Activated T-cell treated with anti-CD3 and anti-CD28 coated beads for 24 hours (primary cell): Measurements from ENCODE around the gene DISC1.

Experiments
- DNase-seq: peaks from one replicate; pipeline ENCODE4 v3.0.0-alpha.2; 2020; ENCODE audit warnings: low read depth

The DISC1 gene

DNA sequence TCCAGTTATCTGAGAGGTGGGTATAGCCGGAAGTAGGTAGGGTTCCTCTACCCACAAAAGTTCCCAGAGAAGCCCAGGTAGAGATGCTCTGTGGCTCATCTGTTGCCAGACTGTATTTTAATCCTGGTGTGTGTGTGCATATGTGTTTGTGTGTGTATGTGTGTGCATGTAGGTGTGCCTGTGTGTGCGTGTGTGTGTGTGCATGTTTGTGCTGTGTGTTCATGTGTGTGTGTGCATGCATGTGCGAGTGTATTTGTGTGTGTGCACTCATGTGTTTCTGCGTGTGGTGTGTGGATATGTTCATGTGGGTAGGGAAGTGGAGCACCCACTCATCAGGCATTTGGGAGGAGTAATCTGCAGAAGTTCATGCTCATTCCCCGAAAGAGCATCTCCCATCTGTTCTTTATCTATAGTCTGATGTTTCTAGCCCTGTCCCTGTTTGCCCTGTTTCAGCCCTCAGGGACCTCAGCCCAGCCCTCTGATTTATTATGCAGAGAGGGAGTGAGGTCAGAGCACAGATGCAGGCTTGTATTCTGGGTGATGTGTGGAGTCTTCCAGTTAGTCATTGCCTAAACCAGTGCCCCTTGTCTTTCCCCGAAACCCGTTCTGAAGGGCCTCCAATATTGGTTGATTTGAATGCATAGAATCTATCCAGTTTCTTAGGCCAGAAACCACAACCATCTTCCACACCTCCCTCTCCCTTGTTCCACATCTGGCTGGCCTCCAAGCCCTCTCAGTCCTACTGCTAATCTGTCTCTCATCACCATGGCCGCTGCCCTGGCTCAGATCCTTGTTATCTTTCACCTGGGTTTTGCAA lies 69.1 kb downstream of the DISC1 start:
- DNase-seq: no peak

DNA sequence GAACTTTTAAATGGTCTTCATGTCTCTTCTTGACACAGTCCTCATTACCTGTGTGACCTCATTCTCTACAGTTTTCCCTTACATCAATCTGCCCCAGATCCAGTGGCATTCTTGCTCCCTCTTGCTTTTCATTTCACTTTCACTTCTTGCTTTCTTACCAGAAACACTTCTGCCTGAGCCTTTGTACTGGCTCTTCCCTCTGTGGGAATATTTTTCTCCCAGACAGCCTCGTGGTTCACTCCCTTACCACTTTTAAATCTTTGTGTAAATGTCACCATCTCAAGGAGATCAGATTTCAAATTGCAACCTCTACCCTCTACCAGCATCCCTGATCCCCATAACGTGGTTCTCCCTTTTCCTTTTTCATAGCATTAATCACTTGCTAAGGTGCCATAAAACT lies 73.2 kb downstream of the DISC1 start:
- DNase-seq: no peak

DNA sequence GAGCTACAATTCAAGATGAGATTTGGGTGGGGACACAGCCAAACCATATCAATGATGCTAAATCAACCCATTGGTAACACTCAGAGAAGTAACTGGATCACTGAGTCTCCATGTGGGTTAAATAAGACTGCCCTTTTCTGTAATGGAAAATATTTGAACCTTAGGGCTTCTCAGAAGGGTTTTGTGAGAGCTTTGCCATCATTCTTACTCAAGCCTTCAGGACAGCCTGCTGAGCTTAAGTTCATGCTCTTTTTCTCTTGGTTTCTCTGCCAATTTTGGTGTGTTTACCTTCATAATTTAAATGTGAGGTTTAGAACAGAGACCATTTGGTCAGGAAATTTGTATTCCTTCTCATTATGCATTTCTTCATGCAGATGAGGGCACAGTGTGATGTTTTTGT lies 74.7 kb downstream of the DISC1 start:
- no peak for DNase-seq

DNA sequence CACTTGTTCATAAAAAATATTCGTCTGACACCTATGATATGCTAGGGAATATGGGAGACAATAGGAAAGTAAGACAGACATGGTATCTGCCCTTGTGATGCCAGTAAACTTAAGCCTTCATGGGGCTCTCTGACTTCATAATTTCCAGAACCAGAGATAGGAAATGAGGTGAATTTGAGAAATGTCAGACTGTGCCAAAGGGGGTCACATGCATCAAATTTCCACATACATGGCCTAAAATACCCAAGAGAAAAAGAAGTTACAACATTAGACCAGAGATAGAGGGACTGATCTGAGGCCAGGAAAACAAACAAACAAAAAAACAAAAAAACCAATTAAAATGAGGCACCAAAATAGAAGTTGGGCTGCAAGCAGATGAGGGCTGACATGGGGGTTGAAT lies 75.7 kb downstream of the DISC1 start:
- DNase-seq: no peak

DNA sequence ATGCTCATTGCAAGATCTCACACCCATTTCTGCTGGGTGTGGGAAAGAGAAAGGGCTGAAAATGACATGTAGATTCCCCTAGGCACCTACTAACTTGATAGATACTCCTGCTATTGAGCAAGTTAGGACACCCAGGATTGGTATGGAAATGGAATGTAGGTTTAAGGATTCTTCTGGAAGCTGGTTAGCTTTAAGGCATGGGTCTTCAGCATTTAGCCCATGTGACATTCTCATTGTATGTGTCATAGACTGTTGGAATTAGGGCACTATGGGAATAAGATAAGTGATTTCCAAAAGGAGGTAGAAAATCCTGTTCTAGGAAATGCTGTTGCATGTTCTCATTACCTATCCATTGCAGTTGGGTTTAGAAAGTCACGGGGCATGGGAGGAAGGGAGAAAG lies 76.2 kb downstream of the DISC1 start:
- DNase-seq: no peak

DNA sequence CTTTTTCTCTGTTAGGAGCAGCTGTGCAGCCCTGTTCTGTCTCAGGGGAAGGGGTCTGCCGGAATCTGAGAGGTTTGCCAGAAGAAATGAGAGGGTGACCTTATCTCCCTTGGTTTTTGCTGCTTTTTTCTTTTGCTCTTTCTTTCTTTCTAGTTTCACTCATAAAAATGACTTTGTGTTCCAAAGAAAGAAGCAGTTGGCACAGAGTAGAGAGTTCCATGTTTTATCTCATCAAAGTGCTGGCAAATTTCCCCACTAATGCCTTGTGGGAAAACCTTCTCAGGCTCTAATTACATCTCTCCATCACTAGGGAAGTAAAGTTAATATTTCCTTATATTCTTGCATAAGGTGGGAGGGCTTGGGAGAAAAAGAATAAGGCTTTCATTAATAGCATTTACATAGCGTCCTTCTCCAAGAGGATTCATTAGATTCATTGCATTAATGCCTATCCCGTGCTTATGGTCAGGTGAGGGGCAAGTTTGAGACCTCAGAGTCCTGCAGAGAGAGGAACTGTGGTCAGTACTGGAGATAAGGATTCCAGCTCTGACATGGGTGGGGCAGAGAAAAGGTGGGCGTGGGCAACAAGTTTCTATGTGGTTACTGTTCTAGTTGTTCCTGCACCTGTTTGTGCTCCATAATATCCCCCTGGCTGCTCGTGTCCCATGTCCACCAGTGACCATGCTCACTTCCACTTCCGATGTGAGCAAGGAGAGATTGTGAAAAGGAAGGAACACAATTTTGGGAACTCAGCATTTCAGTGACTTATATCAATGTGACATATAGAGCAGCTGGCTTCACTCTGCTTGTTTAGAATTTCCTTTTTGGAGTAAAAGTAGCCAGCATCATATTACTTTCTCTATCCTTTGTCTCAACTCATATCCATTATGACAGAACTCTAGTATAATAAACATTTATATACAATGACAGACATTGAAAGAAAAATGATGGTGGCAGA lies 79.5 kb downstream of the DISC1 start:
- no peak for DNase-seq

DNA sequence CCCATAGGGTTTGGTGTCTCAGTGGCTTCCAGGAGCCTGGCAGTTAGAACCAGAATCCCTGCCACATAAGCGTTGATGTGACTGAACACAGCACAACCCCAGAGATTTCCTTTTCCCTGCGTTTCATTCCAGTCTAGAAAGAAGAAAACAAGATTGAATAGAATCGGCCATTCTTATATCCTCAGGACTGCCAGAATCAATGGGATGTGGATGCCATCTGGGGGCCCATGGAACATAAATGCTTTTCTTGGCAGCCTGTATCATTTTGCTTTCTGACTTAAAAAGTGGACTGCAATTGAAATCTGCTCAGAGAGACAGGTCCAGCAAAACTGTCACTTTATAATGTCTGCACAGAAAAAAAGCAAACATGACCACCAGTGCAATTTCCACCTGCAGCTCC lies 80.3 kb downstream of the DISC1 start:
- no peak for DNase-seq

DNA sequence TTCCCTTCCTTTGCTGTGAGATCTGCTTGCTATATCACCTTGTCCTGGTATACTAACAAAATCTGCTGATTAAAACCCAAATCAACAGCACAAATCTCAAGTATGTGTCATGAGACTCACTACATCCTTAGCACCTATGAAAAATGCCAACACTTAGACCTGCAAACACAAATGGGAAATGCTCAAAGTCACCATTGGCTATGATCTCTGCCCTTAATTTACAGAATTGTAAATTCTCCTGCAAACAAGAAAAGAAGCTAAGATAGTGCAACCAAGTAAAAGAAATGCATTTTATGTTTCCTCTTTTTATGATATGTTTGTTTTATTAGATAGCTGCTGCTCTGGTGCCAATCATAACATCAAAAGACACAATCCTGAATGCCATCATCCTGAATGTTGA lies 80.8 kb downstream of the DISC1 start:
- DNase-seq: no peak

DNA sequence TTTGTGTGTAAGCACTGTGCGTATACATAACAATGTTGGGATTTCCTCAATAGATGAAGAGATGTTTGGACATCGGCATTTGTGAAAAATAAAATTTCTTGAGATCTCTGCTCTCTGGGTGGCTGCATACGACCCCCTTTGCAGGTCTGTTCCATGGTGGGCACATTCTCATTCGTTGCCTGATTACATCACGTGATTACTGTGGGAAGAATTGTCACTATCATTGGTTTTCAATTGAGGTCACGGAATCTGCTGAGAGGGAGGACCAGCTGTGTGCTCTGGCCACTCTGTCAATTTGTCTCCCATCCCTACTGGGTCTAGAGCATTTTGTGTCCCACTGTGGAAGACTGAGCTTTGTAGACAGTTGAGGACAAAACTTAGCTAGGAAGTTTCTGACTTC lies 81.8 kb downstream of the DISC1 start:
- no peak for DNase-seq

DNA sequence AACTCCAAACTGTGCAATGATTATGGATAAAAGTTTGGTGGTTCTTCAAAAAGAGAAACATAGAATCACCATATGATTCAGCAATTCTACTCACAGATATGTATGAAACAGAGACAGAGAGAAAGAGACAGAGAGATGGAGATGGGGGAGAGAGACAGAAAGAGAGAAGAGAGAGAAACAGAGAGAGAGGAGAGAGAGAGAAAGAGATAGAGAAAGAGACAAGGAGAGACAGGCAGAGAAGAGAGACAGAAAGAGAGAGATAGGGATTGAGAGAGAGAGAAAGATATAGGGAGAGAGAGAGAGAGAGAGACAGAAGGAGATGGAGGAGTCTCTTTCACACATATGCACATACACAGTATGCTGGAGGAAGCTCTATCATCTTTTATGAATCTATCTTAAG lies 87.8 kb downstream of the DISC1 start:
- no peak for DNase-seq

DNA sequence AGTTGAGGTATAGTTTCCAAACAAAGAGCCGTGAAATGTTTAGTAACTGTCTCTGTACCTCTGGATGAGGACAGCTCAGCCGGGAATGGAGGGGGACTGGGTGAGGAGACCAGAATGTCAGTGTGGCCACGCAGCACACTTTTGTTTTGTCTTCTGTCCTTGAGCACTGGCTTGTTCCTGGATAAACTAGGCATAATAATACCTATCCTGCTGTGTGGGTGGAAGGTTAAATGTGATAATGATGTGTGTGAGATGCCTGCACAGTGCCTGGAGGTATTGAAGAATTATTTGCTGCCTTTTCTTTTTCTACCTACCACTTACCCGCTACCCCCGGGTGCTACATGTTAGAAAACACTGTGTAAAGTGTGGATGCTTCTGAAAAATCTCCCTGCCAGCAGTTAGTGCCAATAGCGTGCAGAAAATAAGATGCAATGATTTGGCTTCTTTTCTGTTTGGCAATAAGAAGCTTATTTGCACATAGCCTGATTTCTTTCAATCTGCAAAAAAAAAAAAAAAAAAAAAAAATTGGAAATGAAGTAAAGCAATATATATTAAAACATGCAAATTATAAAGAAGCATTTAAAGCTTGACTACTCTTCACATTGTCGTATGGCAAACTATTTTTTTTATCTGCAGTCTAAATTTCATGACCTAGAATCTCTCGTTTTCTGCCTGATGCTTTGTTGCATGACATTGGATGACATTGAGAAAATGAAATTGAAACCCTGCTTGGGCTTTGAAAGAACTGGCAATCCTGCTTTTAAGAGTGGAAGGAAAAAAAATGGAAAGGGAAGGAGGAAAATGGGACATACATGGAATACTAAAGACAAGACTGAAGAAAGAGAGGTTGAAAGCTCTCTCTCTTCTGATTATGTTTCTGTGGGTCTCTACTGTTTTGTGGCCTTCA lies 89.5 kb downstream of the DISC1 start:
- no peak for DNase-seq

DNA sequence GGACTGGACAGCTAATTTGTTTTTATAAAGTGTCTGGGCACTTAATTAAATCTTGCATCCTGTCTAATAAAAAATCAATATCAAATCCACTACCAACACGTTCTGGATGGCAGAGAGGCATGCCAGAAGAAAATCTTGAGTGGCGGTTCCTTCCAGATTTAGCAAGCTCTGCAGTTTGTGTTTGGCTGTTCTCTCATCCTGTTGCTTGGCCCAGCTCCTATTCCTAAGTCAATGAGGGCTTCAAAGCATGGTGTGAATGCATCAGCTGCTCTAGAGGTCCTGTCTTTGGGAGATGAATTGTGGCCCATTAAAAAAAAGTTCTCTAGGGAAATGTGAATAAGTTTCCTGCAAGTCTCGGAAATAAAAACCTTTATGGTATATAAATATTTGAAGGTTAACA lies 90.3 kb downstream of the DISC1 start:
- no peak for DNase-seq

DNA sequence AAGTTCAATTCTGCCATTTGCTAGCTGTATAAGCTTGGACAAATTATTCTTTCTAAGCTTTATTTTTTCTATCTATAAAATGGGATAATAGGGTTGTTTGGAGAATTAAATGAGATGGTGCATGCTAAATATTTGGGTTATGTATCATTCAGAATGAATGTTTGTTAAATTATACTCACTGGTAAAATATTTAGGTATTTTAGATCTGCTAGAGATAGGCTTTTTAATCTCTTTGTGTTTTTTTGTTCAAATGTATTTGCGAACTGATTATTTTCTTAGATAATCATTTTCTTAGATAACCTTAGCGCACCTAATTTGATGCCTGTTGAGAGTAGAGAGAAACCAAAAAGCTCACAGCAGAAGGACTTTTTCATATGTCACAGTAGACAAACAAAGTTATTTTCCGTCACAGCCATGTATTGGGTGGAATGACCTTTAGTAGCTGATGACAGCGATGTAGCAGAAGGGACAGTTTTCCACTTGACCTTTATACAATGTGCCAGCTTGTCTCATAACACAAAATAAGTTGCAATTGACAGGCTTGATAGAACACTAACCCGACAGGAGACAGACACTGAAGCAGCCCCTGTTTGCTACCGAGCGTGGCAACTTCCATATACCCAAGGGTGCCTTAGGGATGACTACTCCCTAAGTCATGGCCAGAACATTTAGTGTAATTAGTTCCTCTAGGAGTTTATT lies 93.0 kb downstream of the DISC1 start:
- DNase-seq: no peak

DNA sequence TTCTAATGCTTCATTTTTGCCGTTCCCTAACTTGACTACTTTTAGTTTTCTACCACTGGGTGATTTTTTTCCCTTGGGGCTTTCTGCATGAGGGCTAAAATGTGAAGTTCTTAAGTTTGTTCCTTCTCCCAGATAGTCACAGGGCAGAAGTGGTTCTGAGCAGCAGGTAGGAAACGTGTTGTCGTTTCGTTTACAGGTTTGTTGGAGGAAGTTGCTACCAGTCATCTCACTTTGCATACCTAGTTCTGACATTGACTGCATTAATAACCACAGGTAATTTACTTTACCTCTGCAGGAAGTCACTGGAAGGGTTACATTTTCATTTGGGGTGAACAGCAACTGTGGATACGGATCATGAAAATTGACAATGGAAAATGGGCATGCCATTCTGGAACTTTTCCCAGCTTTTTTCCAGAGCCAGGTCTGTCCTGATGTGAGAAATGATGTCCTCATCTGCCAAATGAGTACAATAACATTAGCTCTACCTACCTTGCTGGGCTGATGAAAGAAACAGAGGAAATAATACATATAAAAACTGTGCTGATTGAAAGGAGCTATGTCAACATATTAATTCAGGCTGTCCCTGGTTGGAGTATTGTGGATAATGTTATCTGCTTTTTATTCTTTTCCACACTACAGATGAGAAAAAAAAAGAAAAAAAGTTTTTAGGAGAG lies 94.2 kb downstream of the DISC1 start:
- DNase-seq: no peak

DNA sequence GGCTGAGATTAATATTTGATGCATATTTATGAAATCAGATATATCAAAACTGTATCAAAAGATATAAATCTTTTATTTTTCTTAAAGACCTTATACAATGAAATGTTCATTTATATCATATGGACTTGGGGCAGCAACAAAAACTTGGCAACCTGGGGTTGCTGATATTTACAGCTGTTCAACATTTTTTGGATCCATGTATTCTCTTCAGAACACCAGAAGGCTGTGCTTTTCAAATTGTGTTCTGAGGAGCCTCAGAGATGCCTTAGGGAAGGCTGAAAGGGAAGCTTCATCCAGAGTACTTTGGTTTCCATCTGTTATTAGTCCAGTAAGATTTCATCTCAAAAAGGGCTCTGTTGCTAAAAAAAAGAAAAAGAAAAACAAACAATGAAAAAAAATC lies 94.8 kb downstream of the DISC1 start:
- no peak for DNase-seq

DNA sequence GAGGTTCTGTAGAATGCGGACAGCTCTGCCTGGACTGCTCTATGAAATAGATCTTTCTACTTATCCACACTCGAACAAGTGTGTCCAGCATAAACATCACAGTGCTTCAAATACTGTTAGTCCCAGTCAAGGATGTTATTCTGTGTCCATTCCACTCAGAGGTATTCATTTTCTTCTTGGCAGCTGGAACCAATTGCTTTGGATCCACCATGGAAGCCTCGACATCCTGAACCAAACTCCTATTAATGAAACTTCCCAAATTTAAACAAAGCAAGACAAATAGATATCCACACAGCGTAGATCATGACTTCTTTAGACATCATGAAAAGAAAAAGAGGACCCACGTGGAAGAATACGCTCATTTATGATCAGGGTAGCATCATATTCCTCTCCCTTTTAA lies 95.8 kb downstream of the DISC1 start:
- no peak for DNase-seq

DNA sequence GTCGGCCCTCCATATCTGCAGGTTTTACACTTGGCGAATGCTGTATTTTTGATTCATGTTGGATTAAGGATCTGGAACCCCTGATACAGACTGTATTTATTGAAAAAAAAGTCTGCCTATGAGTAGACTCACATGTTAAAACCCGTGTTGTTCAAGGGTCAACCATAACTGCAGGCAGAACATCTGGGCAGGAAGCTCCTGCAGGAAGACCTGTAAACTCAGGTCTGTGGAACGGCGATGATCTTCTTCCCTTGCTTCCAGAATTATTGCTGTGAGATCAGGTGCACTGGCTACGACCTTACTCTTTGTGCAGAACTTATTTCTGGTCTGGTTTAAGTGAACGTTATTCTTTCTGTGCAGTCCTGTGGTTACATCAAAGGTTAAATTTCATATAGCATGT lies 96.6 kb downstream of the DISC1 start:
- DNase-seq: no peak

DNA sequence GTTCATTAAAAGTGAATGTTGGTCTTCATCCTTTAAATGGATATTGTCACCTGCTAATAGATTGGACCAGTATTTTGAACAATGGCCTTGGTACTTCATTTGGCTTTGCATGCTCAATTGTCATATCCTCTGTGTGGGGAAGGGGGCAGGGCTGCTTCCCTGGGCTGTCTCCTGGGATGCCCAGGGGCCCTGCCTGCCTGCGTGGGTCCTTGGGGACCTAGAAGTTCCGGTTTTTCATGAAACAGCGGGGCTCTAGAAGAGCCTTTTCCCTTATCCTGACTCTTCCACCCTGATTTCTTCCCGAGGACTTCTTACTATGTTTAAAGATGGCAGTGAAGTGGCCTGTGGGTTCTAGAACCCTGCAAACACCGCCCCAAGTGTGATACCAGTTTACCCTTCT lies 97.5 kb downstream of the DISC1 start:
- no peak for DNase-seq

DNA sequence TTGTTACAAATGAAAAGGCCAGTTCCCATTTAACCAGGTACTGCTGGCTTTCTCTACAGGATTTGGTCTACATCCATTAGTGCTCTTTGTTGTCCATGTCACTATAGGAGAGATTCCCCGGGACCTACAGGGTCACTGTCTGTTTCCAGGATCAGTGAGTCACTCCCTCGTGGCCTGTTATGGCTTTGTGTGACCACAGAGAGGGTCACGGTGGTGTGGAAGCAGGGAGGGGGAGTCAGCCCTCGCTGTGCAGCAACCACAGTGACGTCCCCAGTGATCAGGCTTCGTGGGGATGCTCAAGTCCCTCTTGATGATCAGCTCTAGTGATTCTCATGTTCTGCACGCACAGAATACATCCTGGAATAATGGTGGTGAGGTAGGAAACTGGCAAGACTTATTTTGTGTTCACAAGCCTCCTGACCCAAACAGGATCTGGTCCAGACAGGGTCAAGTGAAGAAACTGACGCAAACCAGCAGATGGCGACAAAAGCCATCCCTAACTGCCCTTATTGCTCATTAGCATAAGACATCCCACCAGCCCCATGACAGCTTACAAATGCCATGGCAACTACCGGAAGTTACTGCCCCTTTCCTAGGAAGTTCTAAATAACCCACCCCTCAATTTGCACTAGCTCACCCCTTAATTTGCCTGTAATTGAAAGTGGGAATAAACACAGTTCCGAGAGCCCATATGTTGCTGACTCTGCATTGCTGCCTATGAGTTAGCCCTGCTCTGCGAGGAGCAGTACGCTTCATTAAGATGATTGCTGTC lies 98.5 kb downstream of the DISC1 start:
- no peak for DNase-seq

DNA sequence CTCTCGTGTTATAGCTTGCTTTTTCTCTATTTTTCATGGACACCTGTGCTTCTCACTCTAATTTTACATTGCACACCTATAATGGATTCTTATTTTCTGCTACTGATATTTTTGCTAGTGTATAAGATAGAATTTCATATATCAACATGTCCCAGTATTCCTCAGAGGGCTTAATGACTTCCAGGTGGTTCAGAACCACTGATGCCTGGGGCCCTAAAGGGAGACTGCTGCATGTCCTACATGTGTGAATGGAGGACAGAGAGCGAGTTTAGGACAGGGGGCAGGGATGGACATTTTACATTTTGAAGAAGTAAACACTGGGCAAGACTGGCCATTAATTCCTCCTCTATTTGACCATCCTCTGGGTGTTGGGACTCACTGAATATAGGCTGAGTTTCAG lies 100.6 kb downstream of the DISC1 start:
- no peak for DNase-seq
